ENCODE results near the gene BANK1. TPM values are rescaled to one million over a fixed set of nuclear protein-coding genes. Genes with fewer than 3 reads are reported as not detected.
A peak's percentile ranks its signal among the peaks of the same experiment; 100 is the strongest.

BANK1 gene
- total and polyA plus RNA-seq, 8 donors: 0.31 to 24.3 (median 2.1) TPM; not detected in 1

DNA sequence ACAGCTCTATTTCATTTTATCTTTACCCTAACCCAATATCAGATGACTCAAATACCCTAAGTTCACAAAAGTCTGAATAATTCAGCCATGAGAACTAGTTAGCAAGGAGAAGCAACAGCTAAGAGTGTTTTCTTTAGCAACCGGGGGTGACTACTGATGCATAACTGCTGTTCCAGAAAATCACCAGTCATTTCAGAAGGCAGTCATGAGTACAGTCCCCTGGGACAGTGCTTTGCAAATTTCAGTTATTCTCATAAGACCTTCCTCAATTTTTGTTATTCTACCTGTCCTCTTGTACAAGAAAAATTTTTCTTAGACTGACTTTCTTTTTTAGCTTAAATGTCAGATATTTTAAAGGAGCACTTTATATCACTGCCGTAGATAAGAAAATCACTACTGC lies 16.4 kb downstream of the BANK1 start:
- H3K4me1 ChIP-seq: no peaks in the 10 kb centered on the region
- peak overlapping the region in 1 of 4 donors; percentile 0 for H3K4me3 ChIP-seq
- TF ChIP-seq POLR2AphosphoS5 (IDR thresholded peaks at IDR 0.05) (no peak), POLR2A (IDR thresholded peaks at IDR 0.05) (no peak), EP300 (IDR thresholded peaks at IDR 0.05) (no peak), CTCF (IDR thresholded peaks at IDR 0.05) (no peak)
- no peaks in the 10 kb centered on the region for H3K36me3 ChIP-seq
- intact Hi-C loops (cut with DNase I; ENCODE audit: low total_unique reads): no loop called here
- H3K27ac ChIP-seq: peak overlapping the region in 1 of 5 donors; percentile 18
- WGBS, 5 donors: 31 to 48% (median 36%) methylated on average over 2 of the region's 2 CpGs
- H3K9me3 ChIP-seq: no peaks in the 10 kb centered on the region
- H3K27me3 ChIP-seq: no peaks in the 10 kb centered on the region
- peak in 1 of 2 donors; percentile 31 for DNase-seq

DNA sequence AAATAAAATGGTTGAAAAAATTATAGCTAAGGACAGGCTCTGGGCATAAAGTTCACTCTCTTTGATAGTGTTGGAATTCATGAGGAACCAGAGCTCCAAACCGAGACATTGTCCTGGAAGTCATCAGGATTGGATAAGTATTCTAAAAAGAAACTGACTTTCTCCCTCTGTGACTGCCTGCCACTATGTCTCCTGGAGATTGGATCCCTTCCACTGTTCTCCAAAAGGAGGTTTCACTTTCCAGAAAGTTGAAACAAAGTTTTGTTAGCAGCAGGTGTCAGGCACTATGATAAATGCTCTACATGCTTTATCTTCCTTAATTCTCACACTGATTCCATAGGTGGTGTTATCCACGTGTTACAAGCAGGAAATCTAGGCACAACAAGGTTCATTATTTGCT lies 16.8 kb downstream of the BANK1 start:
- WGBS, 5 donors: 13 to 52% (median 33%) methylated on average over 2 of the region's 2 CpGs
- intact Hi-C loops (cut with DNase I; ENCODE audit: low total_unique reads): no loop called here
- DNase-seq: peak in 1 of 2 donors; percentile 19
- H3K4me3 ChIP-seq: peak overlapping the region in 1 of 4 donors; percentile 0
- H3K9me3 ChIP-seq: no peaks in the 10 kb centered on the region
- H3K4me1 ChIP-seq: no peaks in the 10 kb centered on the region
- TF ChIP-seq POLR2AphosphoS5 (IDR thresholded peaks at IDR 0.05) (no peak), POLR2A (IDR thresholded peaks at IDR 0.05) (no peak), EP300 (IDR thresholded peaks at IDR 0.05) (no peak), CTCF (IDR thresholded peaks at IDR 0.05) (no peak)
- H3K36me3 ChIP-seq: no peaks in the 10 kb centered on the region
- peak overlapping the region in 1 of 5 donors; percentile 18 for H3K27ac ChIP-seq
- H3K27me3 ChIP-seq: no peaks in the 10 kb centered on the region

GRCh38 chr4:101813604-101814003 lies 23.1 kb downstream of the BANK1 start:
- TF ChIP-seq POLR2AphosphoS5 (IDR thresholded peaks at IDR 0.05) (no peak), CTCF (IDR thresholded peaks at IDR 0.05) (no peak), POLR2A (IDR thresholded peaks at IDR 0.05) (no peak), EP300 (IDR thresholded peaks at IDR 0.05) (no peak)
- no peak overlapping the region for H3K4me3 ChIP-seq

GRCh38 chr4:101818362-101818761 lies 27.8 kb downstream of the BANK1 start:
- no peak for DNase-seq
- H3K4me3 ChIP-seq: no peak overlapping the region
- no peak overlapping the region for H3K27ac ChIP-seq
- no peaks in the 10 kb centered on the region for H3K9me3 ChIP-seq
- H3K36me3 ChIP-seq: no peaks in the 10 kb centered on the region
- no peaks in the 10 kb centered on the region for H3K27me3 ChIP-seq
- intact Hi-C loops (cut with DNase I; ENCODE audit: low total_unique reads): no loop called here
- WGBS, 5 donors: 56 to 62% (median 59%) methylated on average over 2 of the region's 2 CpGs
- H3K4me1 ChIP-seq: no peaks in the 10 kb centered on the region
- no peak for TF ChIP-seq POLR2A (IDR thresholded peaks at IDR 0.05)
- no peak for TF ChIP-seq CTCF (IDR thresholded peaks at IDR 0.05)
- TF ChIP-seq EP300 (IDR thresholded peaks at IDR 0.05): no peak
- TF ChIP-seq POLR2AphosphoS5 (IDR thresholded peaks at IDR 0.05): no peak

More at GRCh38 chr4:101813604-101814003, 23.1 kb downstream of the BANK1 start:
- intact Hi-C loops (cut with DNase I; ENCODE audit: low total_unique reads): no loop called here
- no peaks in the 10 kb centered on the region for H3K27me3 ChIP-seq
- peak in 1 of 2 donors; percentile 10 for DNase-seq
- no peak overlapping the region for H3K27ac ChIP-seq
- no peaks in the 10 kb centered on the region for H3K36me3 ChIP-seq
- no peaks in the 10 kb centered on the region for H3K4me1 ChIP-seq
- WGBS, 5 donors: 81 to 85% (median 83%) methylated on average over 5 of the region's 5 CpGs
- no peaks in the 10 kb centered on the region for H3K9me3 ChIP-seq

All from stomach (tissue), 9 donors.